ENCODE results near the gene SELENOH.

- TF ChIP-seq REST (IDR thresholded peaks at IDR 0.05; ENCODE audit: insufficient read depth in 1 of 2, low read depth in 2 of 2, low read length in 2 of 2) (no peak), POLR2AphosphoS5 (IDR thresholded peaks at IDR 0.05; ENCODE audit: low read depth, low read length) (no peak), SIN3A (IDR thresholded peaks at IDR 0.05; ENCODE audit: borderline replicate concordance, insufficient read depth, low read length) (no peak), TAF1 (IDR thresholded peaks at IDR 0.05; ENCODE audit: borderline replicate concordance, insufficient read depth, low read length) (no peak), FOXP2 (optimal IDR thresholded peaks at IDR 0.05; ENCODE audit: borderline replicate concordance, extremely low read depth, extremely low read length, insufficient read depth) (no peak)
These were observed 45.1 kb downstream of the SELENOH start for GRCh38 chr11:57786436-57786835.

Data from PFSK-1 (cell line).